CD14-positive monocyte (primary cell): Measurements from ENCODE around the gene FHIT. TPM values are rescaled to one million over a fixed set of nuclear protein-coding genes. Genes with fewer than 3 reads are reported as not detected.

ENCODE experiments used
- DNase-seq, 3 donors: peaks; one replicate each; pipeline ENCODE4 v3.0.0-alpha.2; 2011 to 2022
- H2AFZ ChIP-seq: 2 replicates; pipeline ENCODE4 v1.6.0; 2012; ENCODE audit warnings: mild to moderate bottlenecking, low read depth, low read length, inconsistent platforms; ENCODE audit not compliant: insufficient read depth, poor library complexity, severe bottlenecking
- H3K27ac ChIP-seq, 2 donors: 1 replicate in 1 of 2; 2 replicates in 1 of 2; pipeline ENCODE4 v1.5.1; 2012 to 2013; ENCODE audit warnings: low read length in 2 of 2, control low read depth in 1 of 2, inconsistent platforms in 1 of 2, low read depth in 1 of 2, mild to moderate bottlenecking in 1 of 2
- H3K27me3 ChIP-seq, 2 donors: one replicate each; pipeline versions ENCODE4 v1.6.0 to v1.6.1; 2011 to 2013; ENCODE audit warnings: low read length in 2 of 2; ENCODE audit not compliant: control insufficient read depth in 2 of 2, insufficient read depth in 2 of 2
- H3K36me3 ChIP-seq, 2 donors: replicated peaks in 1 of 2; 1 replicate in 1 of 2; 2 replicates in 1 of 2; pipeline versions ENCODE4 v1.5.1 to v1.6.1; 2012 to 2013; ENCODE audit warnings: low read length in 2 of 2, control low read depth in 1 of 2, inconsistent platforms in 1 of 2, mild to moderate bottlenecking in 1 of 2; ENCODE audit not compliant: insufficient read depth in 2 of 2, control insufficient read depth in 1 of 2
- H3K4me1 ChIP-seq, 2 donors: 1 replicate in 1 of 2; 2 replicates in 1 of 2; pipeline versions ENCODE4 v1.5.1 to v1.6.1; 2012 to 2013; ENCODE audit warnings: low read length in 2 of 2, control low read depth in 1 of 2, inconsistent platforms in 1 of 2, mild to moderate bottlenecking in 1 of 2, moderate library complexity in 1 of 2; ENCODE audit not compliant: insufficient read depth in 2 of 2, control insufficient read depth in 1 of 2
- H3K4me2 ChIP-seq: replicated peaks from 2 replicates; pipeline ENCODE3; 2012; ENCODE audit warnings: low read length, moderate library complexity, mild to moderate bottlenecking; ENCODE audit not compliant: poor library complexity, severe bottlenecking; ENCODE audit errors: extremely low read depth
- H3K4me3 ChIP-seq, 3 experiments: fragments of 200-600 bp in 1 of 3; sonication (generic) in 1 of 3; replicated peaks in 1 of 3; 1 replicate in 2 of 3; 2 replicates in 1 of 3; pipeline ENCODE4 v1.5.1; 2011 to 2013; ENCODE audit warnings: low read length in 3 of 3, mild to moderate bottlenecking in 3 of 3, control low read depth in 2 of 3, low read depth in 2 of 3, inconsistent platforms in 1 of 3, moderate library complexity in 1 of 3
- H3K79me2 ChIP-seq: 2 replicates; pipeline ENCODE4 v1.6.0; 2012; ENCODE audit warnings: mild to moderate bottlenecking, control low read depth, inconsistent platforms, low read length, moderate library complexity; ENCODE audit not compliant: insufficient read depth
- H3K9ac ChIP-seq: 2 replicates; pipeline ENCODE4 v1.6.0; 2017; ENCODE audit warnings: low read length, mild to moderate bottlenecking; ENCODE audit not compliant: insufficient read depth, poor library complexity, severe bottlenecking
- H3K9me3 ChIP-seq, 2 donors: replicated peaks in 1 of 2; 1 replicate in 1 of 2; 2 replicates in 1 of 2; pipeline versions ENCODE4 v1.5.1 to v1.6.1; 2012 to 2013; ENCODE audit warnings: low read length in 2 of 2, control low read depth in 1 of 2; ENCODE audit not compliant: control insufficient read depth in 1 of 2, insufficient read depth in 1 of 2
- H4K20me1 ChIP-seq: 2 replicates; pipeline ENCODE4 v1.6.0; 2012; ENCODE audit warnings: mild to moderate bottlenecking, low read length, control low read depth, moderate library complexity; ENCODE audit not compliant: insufficient read depth
- H3K27ac Mint-ChIP-seq, 7 donors: one replicate each; pipeline ENCODE4 v1.8.0; 2020; ENCODE audit warnings: mild to moderate bottlenecking in 7 of 7, mixed read lengths in 7 of 7, moderate library complexity in 6 of 7, inconsistent platforms in 2 of 7
- H3K27me3 Mint-ChIP-seq, 3 donors: one replicate each; pipeline ENCODE4 v1.8.0; 2021 to 2022; ENCODE audit warnings: low read depth in 3 of 3, mild to moderate bottlenecking in 3 of 3, mixed read lengths in 3 of 3, moderate library complexity in 3 of 3, inconsistent platforms in 1 of 3
- H3K36me3 Mint-ChIP-seq, 2 donors: one replicate each; pipeline ENCODE4 v1.8.0; 2020; ENCODE audit warnings: mixed read lengths in 2 of 2, inconsistent platforms in 1 of 2, mild to moderate bottlenecking in 1 of 2
- H3K4me1 Mint-ChIP-seq: one replicate; pipeline ENCODE4 v1.8.0; 2020; ENCODE audit warnings: mild to moderate bottlenecking, mixed read lengths
- H3K4me3 Mint-ChIP-seq, 2 donors: one replicate each; pipeline ENCODE4 v1.8.0; 2020; ENCODE audit warnings: mild to moderate bottlenecking in 2 of 2, mixed read lengths in 2 of 2, moderate library complexity in 1 of 2
- H3K9me3 Mint-ChIP-seq, 7 donors: one replicate each; pipeline ENCODE4 v1.8.0; 2020 to 2022; ENCODE audit warnings: mixed read lengths in 7 of 7, mild to moderate bottlenecking in 6 of 7, moderate library complexity in 6 of 7, inconsistent platforms in 2 of 7
- CTCF ChIP-seq: fragments of 200-600 bp; IDR thresholded peaks from one replicate; pipeline ENCODE4 v1.8.0; 2022; ENCODE audit warnings: antibody characterized with exemption, mild to moderate bottlenecking
- WGBS: methylation state at CpG from one replicate; pipeline ENCODE4 v1.1.5; 2013; ENCODE audit warnings: missing lambda C conversion rate; ENCODE audit not compliant: insufficient coverage; 5-methylcytosine and 5-hydroxymethylcytosine counted together
- intact Hi-C, 2 donors: fragments of 100-400 bp; cut with micrococcal nuclease; formaldehyde crosslinking; loops; one replicate each; pipeline versions ENCODE4 v1.15.0 to v1.15.1; 2023
- polyA plus RNA-seq, 3 donors: library from polyadenylated mRNA; depleted of rRNA in 1 of 3; unstranded in 2 of 3; stranded (reverse) in 1 of 3; fragments of 300-500 nt in 2 of 3; fragments of >200 nt in 1 of 3; fragmentation: Illumina TruSeq in 2 of 3; gene quantifications; 1 replicate in 2 of 3; 2 replicates in 1 of 3; pipeline ENCODE4 v1.2.3, GENCODE V29; 2012 to 2021

Gene FHIT
- polyA plus RNA-seq, 3 donors, result 1.7 to 3.4 (median 3.2) TPM

GRCh38 chr3:60269377-60269776 is 981.9 kb downstream of the FHIT start:
- no peak for DNase-seq
- H3K4me3 ChIP-seq, result no peak overlapping the region
- H3K36me3 Mint-ChIP-seq, result no peaks in the 10 kb centered on the region
- no peaks in the 10 kb centered on the region for H3K36me3 ChIP-seq
- no peaks in the 10 kb centered on the region for H3K4me1 ChIP-seq
- H3K79me2 ChIP-seq, result no peaks in the 10 kb centered on the region
- no peak overlapping the region for H2AFZ ChIP-seq
- no peaks in the 10 kb centered on the region for H3K27me3 ChIP-seq
- H3K9me3 Mint-ChIP-seq, result peaks cover 0 to 6% (median 0%) of the 10 kb centered on the region in 7 donors
- no peak overlapping the region for H3K4me3 Mint-ChIP-seq
- no peak overlapping the region for H3K9ac ChIP-seq
- intact Hi-C loops, result no loop called here
- no peaks in the 10 kb centered on the region for H3K9me3 ChIP-seq
- H4K20me1 ChIP-seq, result no peaks in the 10 kb centered on the region
- H3K4me2 ChIP-seq, result no peak overlapping the region
- H3K27ac Mint-ChIP-seq, result no peak overlapping the region
- H3K4me1 Mint-ChIP-seq, result no peaks in the 10 kb centered on the region
- no CpG with 5 or more reads among the region's 1 CpG for WGBS
- TF ChIP-seq CTCF, result no peak
- no peak overlapping the region for H3K27ac ChIP-seq
- no peaks in the 10 kb centered on the region for H3K27me3 Mint-ChIP-seq

GRCh38 chr3:60268123-60268522 is 983.1 kb downstream of the FHIT start:
- no CpG with 5 or more reads among the region's 2 CpGs for WGBS

More at GRCh38 chr3:60268123-60268522, 983.1 kb downstream of the FHIT start:
- Mint-ChIP-seq H3K4me1 (no peaks in the 10 kb centered on the region), H3K36me3 (no peaks in the 10 kb centered on the region), H3K27ac (no peak overlapping the region), H3K27me3 (no peaks in the 10 kb centered on the region), H3K4me3 (no peak overlapping the region), H3K9me3 (peaks cover 0 to 3% (median 0%) of the 10 kb centered on the region in 7 donors)
- no peak overlapping the region for H2AFZ ChIP-seq
- intact Hi-C loops, result no loop called here
- no peaks in the 10 kb centered on the region for H3K4me1 ChIP-seq
- no peak overlapping the region for H3K9ac ChIP-seq
- no peak for DNase-seq
- no peak overlapping the region for H3K27ac ChIP-seq
- no peak overlapping the region for H3K4me2 ChIP-seq
- H3K79me2 ChIP-seq, result no peaks in the 10 kb centered on the region
- no peak for TF ChIP-seq CTCF
- H3K27me3 ChIP-seq, result no peaks in the 10 kb centered on the region
- no peak overlapping the region for H3K4me3 ChIP-seq
- no peaks in the 10 kb centered on the region for H3K9me3 ChIP-seq
- no peaks in the 10 kb centered on the region for H3K36me3 ChIP-seq
- no peaks in the 10 kb centered on the region for H4K20me1 ChIP-seq
